H9 (cell line): ENCODE results near the gene PTPRR. TPM values are rescaled to one million over a fixed set of nuclear protein-coding genes. Genes with fewer than 3 reads are reported as not detected.

ENCODE experiments used
- DNase-seq: peaks from one replicate; pipeline ENCODE4 v3.0.0-alpha.2; 2017
- H2AFZ ChIP-seq: one replicate; pipeline ENCODE4 v1.6.1; 2013; ENCODE audit warnings: mild to moderate bottlenecking, low read length, control low read depth, moderate library complexity
- H2AK5ac ChIP-seq: 2 replicates; pipeline ENCODE4 v1.6.1; 2013; ENCODE audit warnings: low read length, control low read depth, mixed read lengths; ENCODE audit not compliant: insufficient read length
- H2BK120ac ChIP-seq: one replicate; pipeline ENCODE4 v1.6.1; 2013; ENCODE audit warnings: low read depth, mild to moderate bottlenecking, low read length, control low read depth, inconsistent platforms; ENCODE audit not compliant: poor library complexity, severe bottlenecking
- H2BK12ac ChIP-seq: 2 replicates; pipeline ENCODE4 v1.6.1; 2013; ENCODE audit warnings: low read length, control low read depth, mixed read lengths, low read depth; ENCODE audit not compliant: insufficient read length
- H2BK15ac ChIP-seq: 2 replicates; pipeline ENCODE4 v1.6.1; 2013; ENCODE audit warnings: low read depth, low read length, control low read depth
- H2BK20ac ChIP-seq: one replicate; pipeline ENCODE4 v1.6.1; 2013; ENCODE audit warnings: low read depth, mild to moderate bottlenecking, low read length, control low read depth, inconsistent platforms; ENCODE audit not compliant: poor library complexity, severe bottlenecking
- H2BK5ac ChIP-seq: 2 replicates; pipeline ENCODE4 v1.6.1; 2013; ENCODE audit warnings: low read length, control low read depth, mixed read lengths; ENCODE audit not compliant: insufficient read length
- H3K14ac ChIP-seq: 2 replicates; pipeline ENCODE4 v1.6.1; 2013; ENCODE audit warnings: low read length, control low read depth; ENCODE audit not compliant: insufficient read depth
- H3K18ac ChIP-seq: 2 replicates; pipeline ENCODE4 v1.6.1; 2013; ENCODE audit warnings: low read depth, mild to moderate bottlenecking, mixed read lengths, low read length, control low read depth; ENCODE audit not compliant: insufficient read length
- H3K23ac ChIP-seq: 2 replicates; pipeline ENCODE4 v1.6.1; 2013; ENCODE audit warnings: low read length, control low read depth, mixed read lengths, low read depth; ENCODE audit not compliant: insufficient read length
- H3K23me2 ChIP-seq: 2 replicates; pipeline ENCODE4 v1.6.1; 2013; ENCODE audit warnings: low read depth, mild to moderate bottlenecking, mixed read lengths, low read length, control low read depth; ENCODE audit not compliant: insufficient read length, poor library complexity, severe bottlenecking
- H3K27ac ChIP-seq: 2 replicates; pipeline ENCODE4 v1.5.1; 2013; ENCODE audit warnings: low read length, control low read depth, mixed read lengths, low read depth; ENCODE audit not compliant: insufficient read length
- H3K27me3 ChIP-seq: 2 replicates; pipeline ENCODE4 v1.6.1; 2013; ENCODE audit warnings: low read length, control low read depth, inconsistent platforms; ENCODE audit not compliant: insufficient read depth
- H3K4ac ChIP-seq: 2 replicates; pipeline ENCODE4 v1.6.1; 2013; ENCODE audit warnings: low read depth, mild to moderate bottlenecking, control low read depth, inconsistent platforms, low read length, moderate library complexity
- H3K4me1 ChIP-seq: 2 replicates; pipeline ENCODE4 v1.6.1; 2013; ENCODE audit warnings: low read length, control low read depth, inconsistent platforms; ENCODE audit not compliant: insufficient read depth
- H3K4me2 ChIP-seq: 2 replicates; pipeline ENCODE4 v1.6.1; 2013; ENCODE audit warnings: low read length, control low read depth, mixed read lengths; ENCODE audit not compliant: insufficient read length, insufficient read depth
- H3K56ac ChIP-seq: 2 replicates; pipeline ENCODE4 v1.6.1; 2013; ENCODE audit warnings: low read depth, mild to moderate bottlenecking, mixed read lengths, low read length, control low read depth; ENCODE audit not compliant: insufficient read length
- H3K79me1 ChIP-seq: 2 replicates; pipeline ENCODE4 v1.6.1; 2013; ENCODE audit warnings: low read depth, mild to moderate bottlenecking, moderate library complexity, low read length, control low read depth, inconsistent platforms; ENCODE audit not compliant: insufficient read depth, poor library complexity, severe bottlenecking
- H3K79me2 ChIP-seq: 2 replicates; pipeline ENCODE4 v1.6.1; 2013; ENCODE audit warnings: low read length, control low read depth, inconsistent platforms; ENCODE audit not compliant: insufficient read depth
- H3K9ac ChIP-seq: 2 replicates; pipeline ENCODE4 v1.6.1; 2013; ENCODE audit warnings: low read length, control low read depth, mixed read lengths; ENCODE audit not compliant: insufficient read length; ENCODE audit errors: extremely low read depth
- H3K9me3 ChIP-seq: one replicate; pipeline ENCODE4 v1.6.1; 2013; ENCODE audit warnings: low read depth, low read length, inconsistent platforms; ENCODE audit not compliant: control insufficient read depth
- H3T11ph ChIP-seq: one replicate; pipeline ENCODE4 v1.6.1; 2013; ENCODE audit warnings: mild to moderate bottlenecking, low read length, control low read depth, inconsistent platforms
- H4K20me1 ChIP-seq: one replicate; pipeline ENCODE4 v1.6.1; 2013; ENCODE audit not compliant: control insufficient read depth, insufficient read length, insufficient read depth
- H4K5ac ChIP-seq: 2 replicates; pipeline ENCODE4 v1.6.1; 2013; ENCODE audit warnings: low read depth, mild to moderate bottlenecking, mixed read lengths, low read length, control low read depth; ENCODE audit not compliant: insufficient read length
- H4K8ac ChIP-seq: replicated peaks from 2 replicates; pipeline ENCODE4 v1.6.1; 2013; ENCODE audit warnings: low read length, control low read depth, mixed read lengths, low read depth; ENCODE audit not compliant: insufficient read length
- H4K91ac ChIP-seq: 2 replicates; pipeline ENCODE4 v1.6.1; 2013; ENCODE audit warnings: low read depth, mild to moderate bottlenecking, moderate library complexity, mixed read lengths, low read length, control low read depth; ENCODE audit not compliant: insufficient read length
- H3K27ac Mint-ChIP-seq, 3 experiments: 2 replicates in 2 of 3; 3 replicates in 1 of 3; pipeline ENCODE4 v1.8.0; 2020 to 2021; ENCODE audit warnings: mixed read lengths in 3 of 3, mild to moderate bottlenecking in 1 of 3, moderate library complexity in 1 of 3
- H3K27me3 Mint-ChIP-seq: 2 replicates; pipeline ENCODE4 v1.8.0; 2021; ENCODE audit warnings: low read depth, mild to moderate bottlenecking, moderate library complexity, mixed read lengths
- H3K36me3 Mint-ChIP-seq, 3 experiments: 2 replicates in 2 of 3; 3 replicates in 1 of 3; pipeline ENCODE4 v1.8.0; 2020 to 2021; ENCODE audit warnings: low read depth in 3 of 3, mixed read lengths in 3 of 3; ENCODE audit not compliant: insufficient read depth in 1 of 3
- H3K4me1 Mint-ChIP-seq, 2 experiments: 2 replicates each; pipeline ENCODE4 v1.8.0; 2020; ENCODE audit warnings: mixed read lengths in 2 of 2
- H3K4me3 Mint-ChIP-seq, 2 experiments: 2 replicates in 1 of 2; 3 replicates in 1 of 2; pipeline ENCODE4 v1.8.0; 2020 to 2021; ENCODE audit warnings: mild to moderate bottlenecking in 2 of 2, mixed read lengths in 2 of 2, moderate library complexity in 1 of 2
- H3K9me3 Mint-ChIP-seq, 2 experiments: 2 replicates in 1 of 2; 3 replicates in 1 of 2; pipeline ENCODE4 v1.8.0; 2020; ENCODE audit warnings: mild to moderate bottlenecking in 2 of 2, mixed read lengths in 2 of 2, moderate library complexity in 1 of 2
- CTCF ChIP-seq: fragments of 200-600 bp; sonication (generic); conservative IDR thresholded peaks from 3 replicates; pipeline ENCODE4 v1.8.0; 2021; ENCODE audit warnings: antibody characterized with exemption, mild to moderate bottlenecking
- WGBS: extraction: QIAGEN DNeasy Blood & Tissue Kit; methylation state at CpG from one replicate; pipeline ENCODE4 v1.1.7; 2013; ENCODE audit warnings: missing lambda C conversion rate, low lambda C conversion rate, mixed read lengths; ENCODE audit not compliant: insufficient read length; ENCODE audit errors: extremely low coverage; 5-methylcytosine and 5-hydroxymethylcytosine counted together
- total RNA-seq: library from RNA; stranded (reverse); gene quantifications from 2 replicates; pipeline ENCODE4 v1.2.1, GENCODE V29; 2021

PTPRR gene
- total RNA-seq, 1 experiment from 2014 or later = 0.22 TPM

DNA sequence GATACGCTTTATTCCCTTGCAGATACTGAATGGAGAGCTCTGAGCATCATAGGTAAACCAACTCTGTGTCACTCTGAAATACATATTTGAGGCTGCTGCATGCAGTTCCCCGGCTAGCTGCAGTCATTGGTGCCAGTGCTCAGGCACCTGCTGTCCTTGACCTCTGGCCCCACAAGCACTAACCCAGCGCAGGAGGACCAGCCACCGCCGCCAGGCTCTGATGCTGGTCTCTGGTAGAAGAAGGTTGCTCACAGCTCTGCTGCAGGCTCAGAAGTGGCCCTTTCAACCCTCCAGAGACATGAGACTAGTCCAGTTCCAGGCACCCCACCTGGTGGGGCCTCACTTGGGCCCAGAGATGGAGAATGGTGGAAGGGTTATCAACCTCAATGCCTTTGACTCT lies 248.8 kb downstream of the PTPRR start:
- Histone ChIP-seq H2AFZ (no peak overlapping the region), H3K9ac (no peak overlapping the region), H3K23ac (no peak overlapping the region), H4K20me1 (no peaks in the 10 kb centered on the region), H3K27me3 (no peaks in the 10 kb centered on the region), H3K14ac (no peak overlapping the region), H3K56ac (no peak overlapping the region), H4K8ac (no peak overlapping the region), H3K4ac (no peak overlapping the region), H3K4me1 (no peaks in the 10 kb centered on the region), H3K23me2 (no peaks in the 10 kb centered on the region), H4K5ac (no peak overlapping the region), H3T11ph (no peak overlapping the region), H2BK120ac (no peak overlapping the region), H3K4me2 (no peak overlapping the region), H2BK20ac (no peak overlapping the region), H2BK12ac (no peak overlapping the region), H3K18ac (no peak overlapping the region), H3K79me2 (no peaks in the 10 kb centered on the region), H4K91ac (no peak overlapping the region), H3K79me1 (no peaks in the 10 kb centered on the region), H3K27ac (no peak overlapping the region), H3K9me3 (no peaks in the 10 kb centered on the region), H2BK15ac (no peak overlapping the region), H2AK5ac (no peak overlapping the region), H2BK5ac (no peak overlapping the region)
- Mint-ChIP-seq H3K4me3 (no peak overlapping the region), H3K4me1 (no peaks in the 10 kb centered on the region), H3K27me3 (no peaks in the 10 kb centered on the region), H3K9me3 (peaks cover 0 to 3% of the 10 kb centered on the region in 2 experiments; a peak in 1 of 5 replicates), H3K27ac (no peak overlapping the region), H3K36me3 (no peaks in the 10 kb centered on the region)
- WGBS = no CpG with 5 or more reads among the region's 5 CpGs
- DNase-seq = no peak
- TF ChIP-seq CTCF = no peak
